ENCODE results near the gene ST6GALNAC4.
"Not testable (repeated sequence)": the region's sequence is repeated elsewhere in the genome, so short reads cannot be mapped to it uniquely, and the experiment has no call there.

ST6GALNAC4 gene

DNA sequence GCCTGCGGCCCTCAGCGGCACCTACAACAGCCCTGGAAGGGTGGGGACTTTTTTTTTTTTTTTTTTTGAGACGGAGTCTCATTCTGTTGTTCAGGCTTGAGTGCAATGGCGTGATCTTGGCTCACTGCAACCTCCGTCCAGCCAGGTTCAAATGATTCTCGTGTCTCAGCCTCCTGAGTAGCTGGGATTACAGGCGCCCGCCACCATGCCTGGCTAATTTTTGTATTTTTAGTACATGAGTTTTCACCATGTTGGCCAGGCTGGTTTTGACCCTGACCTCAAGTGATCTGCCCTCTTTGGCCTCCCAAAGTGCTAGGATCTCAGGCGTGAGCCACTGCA lies 46.7 kb downstream of the ST6GALNAC4 start:
- DNase-seq (ENCODE audit: low read depth, low spot score), result not testable (repeated sequence)

DNA sequence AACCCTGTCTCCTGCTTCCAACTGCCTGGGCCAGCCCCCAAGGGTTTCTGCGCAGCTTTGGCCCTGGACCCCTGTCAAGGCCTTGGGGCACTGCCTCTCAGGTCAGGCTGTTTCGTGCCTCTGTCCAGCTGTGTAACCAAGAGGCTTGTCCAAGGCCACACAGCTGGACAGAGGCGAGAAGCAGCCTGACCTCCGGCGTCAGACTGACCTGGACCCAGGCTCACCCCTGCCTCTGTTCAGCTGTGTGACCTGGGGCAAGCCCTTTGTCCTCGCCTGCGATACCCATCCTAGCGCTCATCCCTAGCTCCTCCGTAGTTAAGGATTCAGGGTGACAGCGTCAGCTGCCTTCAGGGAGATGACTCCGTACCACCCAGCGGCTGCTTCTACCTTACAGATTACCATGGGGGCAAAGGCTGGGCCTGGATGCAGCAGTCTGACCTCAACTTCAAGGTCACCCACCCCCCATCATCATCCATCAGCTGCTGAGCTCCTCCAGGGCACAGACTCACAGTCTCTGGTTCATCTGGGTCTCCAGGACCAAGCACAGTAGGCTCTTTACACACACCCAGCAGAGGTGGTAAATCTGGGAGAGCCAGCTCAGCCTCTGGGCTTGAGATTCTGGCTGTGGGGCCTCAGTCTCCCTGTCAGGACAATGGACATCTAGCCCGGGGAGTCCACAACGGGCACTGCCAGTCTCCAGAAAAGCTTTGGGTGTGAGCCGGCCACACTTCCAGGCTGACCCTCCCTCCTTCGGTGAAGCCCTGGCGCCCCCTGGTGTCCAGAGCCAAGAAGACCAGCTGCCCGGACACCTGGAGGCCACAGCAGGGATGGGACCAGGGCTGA lies 47.3 kb downstream of the ST6GALNAC4 start:
- DNase-seq (ENCODE audit: low read depth, low spot score), result peak; percentile 64

- no peak for DNase-seq (ENCODE audit: low read depth, low spot score)
Observed at GRCh38 chr9:127868278-127868902, 48.5 kb downstream of the ST6GALNAC4 start.

- no peak for DNase-seq (ENCODE audit: low read depth, low spot score)
Observed at GRCh38 chr9:127867356-127868277, 49.2 kb downstream of the ST6GALNAC4 start.

DNA sequence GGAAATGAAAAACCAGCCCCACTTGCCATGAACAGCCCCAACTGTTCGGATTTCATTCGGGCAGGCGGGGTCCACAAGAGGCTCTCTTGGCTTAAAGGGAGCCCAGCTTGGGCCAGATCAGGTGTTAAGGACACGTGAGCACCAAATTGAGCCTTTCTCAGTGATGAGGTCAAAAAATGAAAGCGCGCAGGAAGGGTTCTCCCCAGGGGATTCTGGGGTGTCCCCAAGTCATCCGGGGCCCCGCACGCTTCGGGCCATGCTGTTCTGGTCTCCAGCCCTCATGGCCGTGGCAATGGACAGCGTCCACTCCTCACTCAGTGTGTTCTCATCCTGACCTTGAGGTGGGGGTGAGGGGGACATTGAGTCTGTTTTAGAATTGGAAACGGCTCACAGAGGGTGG lies 50.3 kb downstream of the ST6GALNAC4 start:
- DNase-seq (ENCODE audit: low read depth, low spot score), result no peak

- no peak for DNase-seq (ENCODE audit: low read depth, low spot score)
Observed at GRCh38 chr9:127865645-127866464, 51.0 kb downstream of the ST6GALNAC4 start.

DNA sequence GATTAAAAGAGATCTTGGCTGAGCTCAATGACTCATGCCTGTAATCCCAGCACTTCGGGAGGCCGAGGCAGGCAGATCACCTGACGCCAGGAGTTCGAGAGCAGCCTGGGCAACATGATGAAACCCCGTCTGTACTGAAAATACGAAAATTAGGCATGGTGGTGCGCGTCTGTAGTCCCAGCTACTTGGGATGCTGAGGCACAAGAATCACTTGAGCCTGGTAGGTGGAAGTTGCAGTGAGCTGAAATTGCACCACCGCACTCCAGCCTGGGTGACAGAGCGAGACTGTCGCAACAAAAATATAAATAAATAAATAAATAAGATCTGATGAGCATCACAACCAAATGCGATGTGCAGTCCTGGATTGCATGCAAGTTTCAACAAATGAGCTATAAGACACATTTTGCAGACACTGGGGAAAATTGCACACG lies 53.6 kb downstream of the ST6GALNAC4 start:
- DNase-seq (ENCODE audit: low read depth, low spot score), result no peak

GRCh38 chr9:127862075-127863011 lies 54.5 kb downstream of the ST6GALNAC4 start:
- no peak for DNase-seq (ENCODE audit: low read depth, low spot score)

DNA sequence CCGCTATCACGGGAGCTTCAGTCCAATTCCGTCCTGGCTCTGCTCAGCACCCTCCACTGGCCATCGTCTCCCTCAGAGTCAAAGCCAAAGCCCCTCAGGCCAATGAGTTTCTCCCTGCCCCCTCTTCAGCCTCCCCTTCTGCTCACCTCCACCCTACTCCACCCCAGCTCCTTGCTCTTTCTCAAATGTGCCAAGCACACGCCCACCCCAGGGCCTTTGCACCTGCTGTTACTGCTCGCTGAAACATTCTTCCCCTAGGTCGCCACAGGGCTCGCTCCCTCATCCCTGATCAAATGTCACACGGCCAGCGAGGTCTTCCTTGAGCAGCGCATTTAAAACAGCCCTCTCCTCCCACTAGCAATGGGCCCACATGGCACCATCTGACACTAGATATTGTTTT lies 56.1 kb downstream of the ST6GALNAC4 start:
- DNase-seq (ENCODE audit: low read depth, low spot score), result no peak

DNA sequence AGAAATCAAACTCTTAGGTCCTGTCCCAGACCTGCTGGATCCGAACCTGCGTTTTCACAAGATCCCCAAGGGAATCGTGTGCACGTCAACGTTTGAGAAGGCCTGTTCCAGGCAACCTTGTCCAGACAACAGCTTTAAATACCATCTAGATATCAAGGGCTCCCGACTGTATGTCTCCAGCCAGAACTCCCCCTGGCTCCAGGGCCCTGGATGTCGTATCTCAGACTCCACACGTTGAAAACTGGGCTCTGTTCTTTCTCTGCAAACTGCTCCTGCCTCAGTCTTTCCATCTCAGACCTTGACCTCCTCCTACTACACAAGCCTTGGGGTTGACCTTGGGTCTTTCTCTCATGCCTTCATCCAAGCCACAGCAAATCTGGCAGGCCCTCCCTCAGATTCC lies 56.6 kb downstream of the ST6GALNAC4 start:
- DNase-seq (ENCODE audit: low read depth, low spot score), result no peak

DNA sequence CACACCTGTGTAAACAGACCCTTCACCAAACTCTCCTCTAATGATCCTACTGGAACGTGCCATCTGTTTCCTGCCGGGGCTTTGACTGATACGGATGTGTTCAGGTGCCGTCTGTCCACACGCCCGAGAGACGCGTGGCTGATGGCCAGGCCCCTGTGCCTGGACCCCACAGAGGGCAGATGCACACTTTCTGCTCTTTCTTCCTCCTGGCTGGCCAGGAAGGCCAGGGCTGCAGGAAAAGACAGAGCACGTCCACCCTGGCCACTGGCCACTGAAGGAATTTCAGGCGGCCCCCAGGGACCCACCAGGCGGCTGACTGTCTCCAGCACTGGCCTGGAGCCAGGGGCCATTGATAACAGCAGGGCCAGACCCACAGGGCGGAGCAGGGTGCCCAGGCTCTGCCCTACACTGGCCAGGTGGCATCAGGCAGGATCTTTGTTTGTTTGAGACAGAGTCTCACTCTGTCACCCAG lies 58.8 kb downstream of the ST6GALNAC4 start:
- no peak for DNase-seq (ENCODE audit: low read depth, low spot score)
